Cerebellar nuclear complex (tissue), 1 donor: ENCODE results near the gene SERPINB8.
"Not testable (repeated sequence)": the region's sequence is repeated elsewhere in the genome, so short reads cannot be mapped to it uniquely, and the experiment has no call there.

Experiments
- DNase-seq, 2 experiments: peaks; one replicate each; lab custom pipeline; 2025; lab: John Stamatoyannopoulos, UW

The SERPINB8 gene, protein sequence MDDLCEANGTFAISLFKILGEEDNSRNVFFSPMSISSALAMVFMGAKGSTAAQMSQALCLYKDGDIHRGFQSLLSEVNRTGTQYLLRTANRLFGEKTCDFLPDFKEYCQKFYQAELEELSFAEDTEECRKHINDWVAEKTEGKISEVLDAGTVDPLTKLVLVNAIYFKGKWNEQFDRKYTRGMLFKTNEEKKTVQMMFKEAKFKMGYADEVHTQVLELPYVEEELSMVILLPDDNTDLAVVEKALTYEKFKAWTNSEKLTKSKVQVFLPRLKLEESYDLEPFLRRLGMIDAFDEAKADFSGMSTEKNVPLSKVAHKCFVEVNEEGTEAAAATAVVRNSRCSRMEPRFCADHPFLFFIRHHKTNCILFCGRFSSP

DNA sequence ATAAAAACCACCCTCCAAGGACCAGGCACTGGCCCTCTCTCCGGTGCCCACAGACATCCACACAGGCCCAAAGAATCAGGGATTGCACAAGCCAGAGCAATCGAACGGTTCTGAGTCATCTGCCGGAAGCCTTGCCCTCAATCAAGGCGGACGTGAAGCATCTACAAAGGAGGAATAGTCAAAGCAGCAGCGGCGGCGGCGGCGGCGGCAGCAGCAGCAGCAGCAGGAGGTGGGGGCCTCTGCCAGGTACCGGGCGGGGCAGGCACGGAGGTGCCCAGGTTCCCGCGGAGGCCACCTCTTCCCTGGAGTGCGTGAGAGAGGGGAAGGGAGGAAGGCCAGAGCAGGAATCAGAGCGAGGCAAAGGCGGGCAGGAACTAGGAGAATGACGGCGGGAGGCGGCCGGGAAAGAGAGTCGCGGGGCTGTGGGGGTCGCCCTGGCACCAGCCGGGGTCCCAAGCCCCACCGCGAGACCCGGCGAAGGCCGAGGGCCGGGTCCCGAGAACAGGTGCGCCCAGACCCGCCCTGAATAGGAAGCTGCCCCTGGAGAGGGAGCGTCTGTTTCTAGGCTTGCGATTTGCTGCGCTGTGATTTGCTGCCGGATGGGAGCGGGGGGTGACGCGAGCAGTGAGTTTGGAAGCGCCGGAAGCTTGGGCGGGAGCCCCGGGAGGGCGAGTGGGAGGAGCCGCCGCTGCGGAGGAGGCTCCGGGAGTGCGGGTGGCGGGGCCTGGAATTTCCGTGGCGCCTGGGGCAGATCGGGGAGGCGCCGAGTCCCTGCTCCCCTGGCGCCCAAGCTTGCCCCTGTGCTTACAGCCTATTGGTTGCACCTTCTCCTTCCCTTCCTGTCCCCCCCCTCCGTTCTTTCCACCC lies at the start of gene SERPINB8:
Gene SERPINB8, plus strand, starts transcription at position 140 of the 867 bp plus-strand sequence. CDS start 8,228 bp downstream, outside the sequence.
- DNase-seq: peak; percentile 51 to 83

DNA sequence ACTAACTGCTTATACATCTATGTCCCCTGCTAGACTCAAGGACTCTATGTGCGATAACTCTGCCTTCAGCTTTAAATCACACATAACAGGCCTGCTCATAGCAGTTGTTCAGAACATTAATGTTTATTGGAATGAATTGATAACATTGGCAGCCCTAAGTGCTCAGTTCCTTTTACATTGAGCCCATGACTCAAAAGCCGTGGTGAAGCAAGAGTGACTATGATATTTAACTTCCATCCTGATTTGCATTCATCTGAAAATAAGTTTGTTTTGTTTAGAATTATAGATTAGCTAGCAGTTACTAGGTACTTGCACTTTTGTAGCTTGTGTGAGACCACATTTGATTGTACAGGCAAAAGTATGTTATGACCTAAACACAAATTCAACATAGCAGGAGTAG lies 47.8 kb upstream of the SERPINB8 start:
- DNase-seq: no peak

DNA sequence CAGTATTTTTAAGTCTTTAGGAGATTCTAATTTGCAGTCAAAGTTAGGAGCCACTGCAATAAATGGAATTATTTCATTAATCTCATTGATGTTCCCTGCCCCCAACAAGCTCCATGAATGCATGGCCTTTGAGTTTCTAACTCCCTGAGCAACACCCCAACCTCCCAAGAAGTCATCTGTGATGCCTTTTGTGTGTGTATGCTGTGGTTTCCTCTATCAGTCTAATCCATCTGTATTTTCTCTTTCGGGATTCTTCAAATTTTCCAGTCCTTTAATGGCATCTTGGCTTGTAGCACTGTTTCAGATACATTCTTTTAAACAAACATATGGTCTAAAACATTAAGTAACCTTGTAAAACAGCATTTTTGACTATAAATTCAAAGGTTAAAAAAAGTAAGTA lies 45.3 kb upstream of the SERPINB8 start:
- no peak for DNase-seq

DNA sequence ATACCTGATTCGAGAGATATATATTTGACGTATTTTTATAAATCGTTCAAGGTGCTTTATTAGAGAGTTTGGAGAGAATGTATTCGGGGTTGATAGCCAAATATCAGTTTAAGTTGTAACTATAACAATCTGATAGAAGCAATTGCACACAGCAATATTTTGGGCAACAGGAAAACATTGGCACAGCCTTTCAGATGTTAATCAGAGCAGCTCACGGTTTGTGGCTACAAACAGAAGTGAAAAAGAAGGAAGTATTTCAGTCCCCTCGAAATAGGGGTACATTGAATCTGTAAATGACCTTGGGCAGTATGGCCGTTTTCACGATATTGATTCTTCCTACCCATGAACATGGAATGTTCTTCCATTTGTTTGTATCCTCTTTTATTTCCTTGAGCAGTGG lies 41.5 kb upstream of the SERPINB8 start:
- DNase-seq: no peak

DNA sequence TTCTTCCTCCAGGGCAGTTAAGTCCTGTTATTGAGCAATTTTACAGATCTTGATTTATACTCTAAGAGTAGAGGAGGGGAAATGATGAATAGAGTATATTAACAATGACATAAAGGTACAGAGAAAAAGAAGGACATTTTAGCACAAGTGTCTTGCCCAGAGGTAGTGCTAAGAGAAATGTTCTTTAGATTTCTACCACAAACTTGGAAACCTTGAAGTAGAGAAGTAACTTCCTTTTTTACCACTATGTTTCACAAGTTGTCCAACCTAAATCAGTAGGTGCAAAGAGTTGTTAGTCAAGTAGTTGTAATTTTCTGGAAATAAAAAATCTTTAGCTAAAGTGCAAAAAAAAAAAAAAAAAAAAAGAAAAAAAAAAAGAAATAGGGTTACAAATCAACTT lies 40.5 kb upstream of the SERPINB8 start:
- DNase-seq: not testable (repeated sequence)

DNA sequence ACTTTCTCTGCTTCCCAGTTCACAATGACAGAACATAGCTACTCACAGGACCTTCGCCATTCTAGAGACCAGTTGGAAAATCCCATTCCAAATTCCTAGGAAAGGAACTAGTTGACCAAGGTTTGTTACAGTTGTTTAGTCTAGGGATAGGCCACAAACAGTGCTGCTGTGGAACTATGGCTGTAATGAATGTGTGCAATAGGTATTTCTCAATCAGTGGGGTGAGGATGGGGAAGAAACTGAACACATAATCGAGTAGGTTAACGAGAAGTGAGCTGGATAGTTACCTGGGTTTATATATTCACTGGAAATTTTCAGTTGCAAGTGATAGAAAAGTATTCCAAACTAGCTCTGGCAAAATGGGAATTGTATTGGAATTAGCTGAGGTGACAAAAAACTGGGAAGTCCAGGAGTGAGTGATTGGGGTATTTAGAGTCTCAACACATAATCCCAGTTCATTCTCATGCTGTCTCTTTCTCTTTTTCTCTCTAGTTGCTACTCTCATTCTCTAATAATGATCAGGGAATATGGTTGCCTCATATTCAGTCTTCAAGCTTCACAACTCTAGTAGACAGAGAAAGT lies 39.0 kb upstream of the SERPINB8 start:
- no peak for DNase-seq

DNA sequence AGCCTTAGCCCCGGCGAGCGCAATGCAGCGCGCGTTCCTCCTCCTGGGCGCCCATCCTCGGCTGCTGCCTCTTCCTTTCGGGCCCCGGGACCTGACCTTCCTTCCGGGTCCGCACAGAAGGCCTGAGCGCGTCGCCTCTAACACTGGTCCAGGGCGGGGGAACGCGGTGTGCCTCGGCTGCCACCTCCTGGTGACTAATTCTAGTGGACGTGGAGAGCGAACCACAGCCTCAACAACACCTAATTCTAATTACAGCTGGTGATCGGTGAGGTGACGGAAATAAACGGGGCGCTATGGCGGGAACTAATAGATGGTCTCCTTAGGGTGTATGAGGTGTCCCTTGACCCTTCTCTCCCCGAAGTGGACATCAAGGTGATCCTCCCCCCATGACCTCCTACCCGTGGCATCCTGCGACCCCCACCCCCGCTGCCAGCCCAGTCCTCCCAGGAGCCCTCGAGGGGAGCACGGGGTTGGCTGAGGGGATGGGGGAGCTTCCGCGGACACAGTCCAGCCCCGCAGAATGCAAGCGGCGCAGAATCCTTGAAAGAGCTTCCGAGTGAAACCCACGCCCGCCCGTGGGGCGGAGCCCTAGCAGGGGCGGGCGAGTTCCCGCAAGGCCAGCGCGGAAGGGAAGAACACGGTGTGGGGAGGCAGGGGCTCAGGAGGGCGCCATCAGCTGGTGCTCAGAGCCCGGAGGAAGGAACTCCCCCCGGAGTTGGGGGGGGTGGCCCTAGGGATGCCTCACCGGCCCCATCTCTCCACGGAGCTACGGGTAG lies 33.5 kb upstream of the SERPINB8 start:
- DNase-seq: no peak

DNA sequence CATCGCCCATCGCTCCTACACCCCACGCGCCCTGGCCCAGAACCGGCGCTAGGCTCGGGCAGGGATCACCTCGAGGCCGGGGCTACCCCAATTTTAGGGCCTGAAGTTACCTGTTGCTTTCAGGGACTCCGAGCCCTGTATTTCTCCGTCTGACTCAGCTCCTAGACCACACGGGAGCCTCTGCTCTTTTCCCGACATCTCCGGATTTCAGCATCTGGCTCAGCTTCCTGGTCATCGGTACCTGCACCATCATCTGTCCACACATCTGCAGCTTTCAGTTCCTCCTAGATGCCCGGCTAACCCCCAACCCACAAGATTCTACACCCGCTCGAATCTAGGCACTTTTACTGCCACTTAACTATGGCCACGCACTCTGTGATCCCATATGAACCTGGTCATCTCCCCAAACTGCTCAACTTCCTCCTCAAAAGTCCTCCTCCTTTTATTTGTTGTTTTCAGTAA lies 32.9 kb upstream of the SERPINB8 start:
- no peak for DNase-seq

DNA sequence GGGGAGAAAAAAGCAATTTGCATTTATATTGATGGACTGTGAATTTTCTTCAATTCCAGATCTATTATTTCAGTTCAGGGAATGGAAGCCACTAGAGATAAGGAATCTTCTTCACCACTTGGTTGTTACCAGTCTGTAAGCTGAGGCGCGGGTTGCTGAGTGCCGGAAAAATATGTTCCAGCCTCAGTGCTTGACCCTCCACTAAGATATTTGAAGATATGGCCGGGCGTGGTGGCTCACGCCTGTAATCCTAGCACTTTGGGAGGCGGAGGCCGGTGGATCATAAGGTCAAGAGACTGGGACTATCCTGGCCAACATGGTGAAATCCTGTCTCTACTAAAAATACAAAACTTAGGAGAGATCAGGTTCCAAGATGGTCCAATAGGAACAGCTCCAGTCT lies 29.9 kb upstream of the SERPINB8 start:
- DNase-seq: no peak

DNA sequence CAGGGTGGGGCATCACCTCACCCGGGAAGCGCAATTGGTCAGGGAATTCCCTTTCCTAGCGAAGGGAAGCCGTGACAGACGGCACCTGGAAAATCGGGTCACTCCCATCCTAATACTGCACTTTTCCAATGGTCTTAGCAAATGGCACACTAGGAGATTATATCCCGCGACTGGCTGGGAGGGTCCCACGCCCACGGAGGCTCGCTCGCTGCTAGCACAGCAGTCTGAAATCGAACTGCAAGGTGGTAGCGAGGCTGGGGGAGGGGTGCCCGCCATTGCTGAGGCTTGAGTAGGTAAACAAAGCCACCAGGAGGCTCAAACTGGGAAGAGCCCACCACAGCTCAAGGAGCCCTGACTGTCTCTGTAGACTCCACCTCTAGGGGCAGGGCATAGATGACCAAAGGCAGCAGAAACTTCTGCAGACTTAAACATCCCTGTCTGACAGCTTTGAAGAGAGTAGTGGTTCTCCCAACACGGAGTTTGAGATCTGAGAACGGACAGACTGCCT lies 29.3 kb upstream of the SERPINB8 start:
- DNase-seq: not testable (repeated sequence)

DNA sequence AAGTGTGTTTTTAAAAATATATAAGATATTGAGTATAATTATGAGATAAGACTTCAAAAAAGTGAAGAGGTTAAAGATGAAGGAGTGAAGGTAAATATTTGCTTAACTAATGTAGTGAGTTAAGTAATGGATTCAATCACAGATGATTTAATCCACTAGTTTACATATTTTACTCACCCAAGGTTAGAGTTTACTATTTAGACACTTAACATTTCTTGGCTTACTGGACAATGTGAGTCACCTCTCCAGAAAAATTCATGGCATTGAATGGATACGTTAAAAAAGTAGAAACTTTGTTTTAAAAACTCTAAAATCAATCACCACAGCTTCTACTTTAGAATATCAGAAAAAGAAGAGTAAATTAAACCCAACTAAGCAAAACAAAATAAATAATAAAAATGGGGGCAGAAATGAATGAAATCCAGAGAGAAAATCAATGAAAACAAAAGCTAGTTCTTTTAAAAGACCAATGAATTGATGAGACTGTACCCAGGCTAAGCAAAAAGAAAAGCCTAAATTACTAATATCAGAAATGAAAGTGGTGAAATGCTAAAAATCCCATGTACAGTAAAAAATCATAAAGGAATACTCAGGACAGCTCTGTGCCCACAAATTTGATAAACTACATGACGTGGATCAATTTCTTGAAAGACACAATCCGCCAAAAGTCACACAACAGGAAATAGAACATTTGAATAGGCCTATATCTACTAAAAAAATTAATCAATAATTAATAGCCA lies 22.7 kb upstream of the SERPINB8 start:
- no peak for DNase-seq

DNA sequence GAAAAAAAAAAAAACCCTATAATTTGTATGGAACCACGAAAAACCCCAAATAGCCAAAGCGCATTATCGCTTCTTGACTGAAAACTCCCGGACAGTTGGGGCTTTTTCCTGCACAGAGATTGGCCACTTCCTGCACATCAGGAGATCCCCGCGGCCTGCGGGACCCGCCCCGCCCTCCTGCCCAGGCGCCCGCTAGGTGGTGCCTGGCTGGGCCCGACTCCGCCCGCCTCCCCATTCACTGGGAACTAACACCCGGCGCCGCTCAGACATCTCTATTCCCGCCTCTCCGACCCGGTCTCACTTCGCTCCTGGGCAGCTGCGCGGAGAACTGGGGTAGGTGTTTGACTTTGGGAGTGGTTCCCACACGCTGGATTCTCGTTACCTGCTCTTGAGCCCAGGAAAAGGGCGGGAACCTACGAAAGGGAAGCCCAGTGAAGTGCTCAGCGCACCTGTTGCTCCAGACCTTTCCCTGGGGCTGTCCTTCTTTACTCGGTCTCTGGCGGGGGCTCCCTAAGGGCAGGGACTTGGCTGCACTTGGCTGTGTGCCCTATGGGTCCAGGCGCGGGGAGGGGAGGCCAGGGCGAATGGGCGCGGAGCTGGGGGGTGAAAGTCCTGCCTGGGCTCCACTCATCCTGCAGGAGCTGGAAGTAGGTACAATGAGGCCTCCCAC lies 20.7 kb upstream of the SERPINB8 start, which contains the start of gene HMSD:
Gene HMSD, plus strand, starts transcription at position 234 of the 670 bp plus-strand sequence. CDS start 4,155 bp downstream, outside the sequence.
- no peak for DNase-seq

DNA sequence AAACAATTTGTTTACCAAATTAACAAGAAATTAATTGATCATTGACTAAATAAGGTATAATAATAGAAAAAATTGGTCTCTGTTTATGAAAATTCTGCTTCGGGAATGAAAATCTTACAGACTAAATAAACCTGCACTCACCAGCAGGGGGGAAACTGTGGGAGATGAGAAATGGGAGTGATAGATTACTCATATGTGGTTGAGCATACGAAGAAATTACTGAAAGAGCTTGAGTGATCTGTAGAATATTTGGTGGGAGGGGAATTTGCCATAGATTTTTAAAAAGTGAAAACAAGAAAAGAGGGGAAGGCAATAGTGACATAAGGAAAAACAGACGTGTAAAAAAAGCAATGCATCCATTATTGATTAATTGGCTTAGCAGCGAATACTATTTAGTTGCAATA lies 18.6 kb upstream of the SERPINB8 start:
- DNase-seq: no peak

DNA sequence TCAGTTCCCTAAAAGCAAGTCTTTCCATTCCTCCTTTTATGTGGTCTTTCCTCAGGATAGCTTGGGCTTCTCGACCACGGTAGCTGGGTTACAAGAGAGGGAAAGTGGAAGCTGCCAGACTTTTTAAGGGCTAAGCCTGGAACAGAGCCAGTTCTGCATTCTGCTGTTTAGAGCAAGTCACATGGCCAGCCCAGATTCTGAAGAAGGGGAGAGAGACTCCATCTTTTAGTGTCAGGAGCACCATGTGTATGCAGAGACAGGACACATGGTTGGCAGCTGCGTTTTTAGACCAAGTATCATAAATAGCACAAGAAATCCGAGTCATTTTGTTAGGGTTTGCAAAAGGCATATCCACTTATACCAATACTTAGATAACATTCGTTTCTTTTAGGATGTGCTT lies 16.1 kb upstream of the SERPINB8 start:
- no peak for DNase-seq

DNA sequence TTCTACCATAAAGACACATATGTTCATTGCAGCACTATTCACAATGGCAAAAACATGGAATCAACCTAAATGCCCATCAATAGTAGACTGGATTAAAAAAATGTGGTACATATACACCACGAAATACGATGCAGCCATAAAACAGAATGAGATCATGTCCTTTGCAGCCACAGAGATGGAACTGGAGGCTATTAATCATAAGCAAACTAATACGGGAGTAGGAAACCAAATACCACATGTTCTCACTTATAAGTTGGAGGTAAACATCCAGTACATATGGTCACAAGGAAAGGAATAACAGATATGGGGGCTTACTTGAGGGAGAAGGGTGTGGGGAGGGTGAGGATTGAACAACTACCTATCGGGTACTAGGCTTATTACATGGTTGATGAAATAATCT lies 13.1 kb upstream of the SERPINB8 start:
- no peak for DNase-seq

DNA sequence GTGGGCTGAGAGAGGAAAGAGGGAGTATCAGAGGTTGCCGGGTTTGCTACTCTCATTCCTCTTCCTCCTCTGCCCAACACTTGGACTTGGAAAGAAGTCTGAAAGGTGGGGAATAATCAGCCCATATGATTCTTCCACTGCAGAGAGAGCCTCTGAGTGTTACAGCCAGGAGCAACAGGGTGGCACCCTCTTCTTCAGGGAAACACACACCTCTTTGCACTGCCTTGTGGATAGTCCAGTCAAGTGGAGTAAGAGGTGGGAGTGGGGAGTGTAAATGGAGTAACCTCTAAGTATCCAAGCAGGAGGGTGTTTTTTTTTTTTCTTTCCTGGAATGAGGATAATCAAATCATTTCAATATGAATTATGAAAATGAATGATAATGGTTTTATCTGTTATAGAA lies 9.0 kb upstream of the SERPINB8 start:
- no peak for DNase-seq

DNA sequence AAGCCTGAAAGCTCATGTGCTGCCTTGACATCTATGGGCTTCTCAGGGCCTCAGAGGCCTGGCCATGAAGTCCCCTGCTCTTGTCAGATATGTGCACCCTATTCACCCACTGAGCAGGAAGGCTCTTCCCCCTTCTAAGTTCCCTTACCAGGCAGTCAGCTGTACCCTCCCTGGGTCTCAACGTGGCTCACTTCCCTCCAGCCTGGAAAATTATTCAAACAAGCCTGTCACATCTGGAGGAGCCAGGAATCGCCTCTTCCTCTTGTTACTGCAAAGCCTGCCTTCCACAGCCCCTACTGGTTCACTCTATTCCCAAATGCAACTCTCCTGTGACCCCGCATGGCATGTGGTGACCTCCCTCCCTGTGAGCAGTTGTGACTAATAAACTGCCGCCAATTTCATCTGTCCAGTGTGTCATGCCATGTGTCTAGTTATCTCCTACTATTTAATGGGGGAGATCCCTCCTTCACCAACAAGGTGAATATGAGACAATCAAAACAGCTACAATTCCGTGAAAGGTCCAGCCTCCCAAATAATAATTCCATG lies 8.4 kb upstream of the SERPINB8 start:
- DNase-seq: no peak

DNA sequence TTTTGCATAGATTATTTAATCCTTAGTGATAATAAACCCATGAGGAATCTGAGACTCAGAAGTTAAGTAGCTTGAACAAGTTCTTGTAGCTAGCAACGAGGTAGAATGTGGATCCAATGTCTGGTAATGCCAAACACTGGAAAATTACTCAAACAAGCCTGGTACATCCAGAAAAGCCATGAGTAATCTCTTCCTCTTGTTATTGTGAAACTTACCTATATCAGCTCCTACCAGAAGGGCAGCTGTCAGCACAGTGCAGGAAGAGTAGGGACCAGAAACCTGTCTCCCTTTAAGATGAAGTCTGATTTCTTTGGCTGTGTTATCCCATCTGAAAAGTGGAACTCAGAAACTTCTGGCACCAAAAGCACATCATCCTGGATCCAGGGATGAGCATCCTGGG lies 7.7 kb upstream of the SERPINB8 start:
- no peak for DNase-seq

DNA sequence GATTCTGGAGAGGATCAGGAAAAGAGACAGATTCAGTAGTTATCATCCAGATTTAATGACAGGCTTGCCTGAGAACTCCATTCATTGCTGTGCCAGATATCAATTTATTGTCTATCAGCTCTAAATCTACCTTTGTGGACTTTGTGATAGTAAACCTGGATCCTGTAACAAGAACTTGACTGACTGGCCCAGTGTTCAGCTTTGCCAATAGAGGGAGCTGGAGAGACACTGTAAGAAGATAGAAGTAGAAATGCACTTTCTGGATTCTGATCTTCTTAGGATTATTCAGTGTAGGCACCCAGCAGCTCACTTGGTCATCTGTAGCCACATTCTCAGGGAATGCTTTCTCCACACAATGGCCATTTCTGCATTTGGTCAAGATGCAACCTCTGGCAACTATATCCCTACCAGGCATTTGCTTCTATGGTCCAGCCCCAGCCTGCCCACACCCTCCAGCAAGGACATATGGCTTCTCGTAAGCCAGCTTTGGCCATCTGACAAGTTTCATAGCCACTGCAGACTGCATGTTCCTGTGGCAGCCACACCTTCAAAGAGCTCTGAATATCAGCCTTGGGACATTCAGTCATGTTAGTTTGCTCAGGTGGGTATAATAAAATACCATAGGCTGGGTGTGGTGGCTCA lies 6.1 kb upstream of the SERPINB8 start:
- DNase-seq: no peak
